ENCODE data around the gene LHFPL3. TPM values are rescaled to one million over a fixed set of nuclear protein-coding genes. Genes with fewer than 3 reads are reported as not detected.

The LHFPL3 gene
- total RNA-seq, 6 experiments from 2014 or later = not detected

DNA sequence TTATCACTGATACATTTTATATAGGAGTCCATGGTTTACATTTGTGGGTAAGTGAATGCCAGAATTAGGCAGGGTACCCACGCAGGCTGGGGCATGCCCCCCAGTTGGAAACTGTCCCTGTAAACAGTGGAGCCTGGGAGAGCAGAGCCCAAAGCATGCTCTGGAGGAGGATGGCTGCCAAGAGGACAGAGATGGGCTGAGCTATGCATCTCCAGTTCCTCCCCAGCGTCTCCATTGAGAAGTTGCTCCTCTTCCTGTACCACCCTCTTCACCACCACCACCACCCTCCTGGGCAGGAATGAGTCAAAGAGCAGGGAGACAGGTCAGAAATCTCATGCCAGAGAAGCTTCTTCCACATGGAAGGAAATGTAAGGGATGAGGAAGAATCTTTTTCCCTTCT is 617.9 kb downstream of the LHFPL3 start:
- H3K4me3 ChIP-seq = no peak overlapping the region
- no peak overlapping the region for H3K27ac ChIP-seq
- H3K4me1 ChIP-seq = peaks cover 0 to 4% (median 0%) of the 10 kb centered on the region in 4 donors
- DNase-seq (no peak), ATAC-seq (no peak)
- H3K9me3 ChIP-seq = no peaks in the 10 kb centered on the region
- TF ChIP-seq, protein P1, sequence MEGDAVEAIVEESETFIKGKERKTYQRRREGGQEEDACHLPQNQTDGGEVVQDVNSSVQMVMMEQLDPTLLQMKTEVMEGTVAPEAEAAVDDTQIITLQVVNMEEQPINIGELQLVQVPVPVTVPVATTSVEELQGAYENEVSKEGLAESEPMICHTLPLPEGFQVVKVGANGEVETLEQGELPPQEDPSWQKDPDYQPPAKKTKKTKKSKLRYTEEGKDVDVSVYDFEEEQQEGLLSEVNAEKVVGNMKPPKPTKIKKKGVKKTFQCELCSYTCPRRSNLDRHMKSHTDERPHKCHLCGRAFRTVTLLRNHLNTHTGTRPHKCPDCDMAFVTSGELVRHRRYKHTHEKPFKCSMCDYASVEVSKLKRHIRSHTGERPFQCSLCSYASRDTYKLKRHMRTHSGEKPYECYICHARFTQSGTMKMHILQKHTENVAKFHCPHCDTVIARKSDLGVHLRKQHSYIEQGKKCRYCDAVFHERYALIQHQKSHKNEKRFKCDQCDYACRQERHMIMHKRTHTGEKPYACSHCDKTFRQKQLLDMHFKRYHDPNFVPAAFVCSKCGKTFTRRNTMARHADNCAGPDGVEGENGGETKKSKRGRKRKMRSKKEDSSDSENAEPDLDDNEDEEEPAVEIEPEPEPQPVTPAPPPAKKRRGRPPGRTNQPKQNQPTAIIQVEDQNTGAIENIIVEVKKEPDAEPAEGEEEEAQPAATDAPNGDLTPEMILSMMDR (IDR thresholded peaks at IDR 0.05) = no peak
- no peak for TF ChIP-seq POLR2A (IDR thresholded peaks at IDR 0.05)
- intact Hi-C loops (cut with DNase I) = no loop called here
- no peaks in the 10 kb centered on the region for H3K27me3 ChIP-seq
- 45% methylated on average over 2 of the region's 2 CpGs for WGBS (ENCODE audit: insufficient coverage, low coverage, low lambda C conversion rate, missing lambda C conversion rate)
- no peaks in the 10 kb centered on the region for H3K36me3 ChIP-seq

DNA sequence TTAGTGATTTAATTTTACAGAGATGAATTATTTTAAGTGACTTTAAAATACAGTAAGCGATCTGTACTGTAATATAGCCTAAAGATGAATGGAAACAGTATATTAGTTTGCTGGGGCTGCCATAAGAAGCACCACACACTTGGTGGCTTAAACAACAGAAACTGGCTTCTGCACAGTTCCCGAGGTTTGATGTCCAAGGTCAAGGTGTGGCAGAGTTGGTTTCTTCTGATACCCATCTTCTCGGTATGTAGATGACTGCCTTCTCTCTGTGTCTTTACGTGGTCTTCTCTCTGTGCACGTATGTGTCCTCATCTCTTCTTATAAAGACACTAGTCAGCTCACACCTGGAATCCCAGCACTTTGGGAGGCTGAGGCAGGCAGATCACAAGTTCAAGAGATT is 621.6 kb downstream of the LHFPL3 start:
- no peak for TF ChIP-seq POLR2A (IDR thresholded peaks at IDR 0.05)
- TF ChIP-seq, protein P1 (IDR thresholded peaks at IDR 0.05) = no peak
- WGBS (ENCODE audit: insufficient coverage, low coverage, low lambda C conversion rate, missing lambda C conversion rate) = 89% methylated on average over 5 of the region's 5 CpGs
- H3K27me3 ChIP-seq = no peaks in the 10 kb centered on the region
- intact Hi-C loops (cut with DNase I) = no loop called here
- H3K9me3 ChIP-seq = no peaks in the 10 kb centered on the region
- H3K36me3 ChIP-seq = no peaks in the 10 kb centered on the region
- H3K4me3 ChIP-seq = no peak overlapping the region
- no peak for ATAC-seq
- no peak overlapping the region for H3K27ac ChIP-seq
- DNase-seq = no peak
- peaks cover 0 to 4% (median 0%) of the 10 kb centered on the region in 4 donors for H3K4me1 ChIP-seq

DNA sequence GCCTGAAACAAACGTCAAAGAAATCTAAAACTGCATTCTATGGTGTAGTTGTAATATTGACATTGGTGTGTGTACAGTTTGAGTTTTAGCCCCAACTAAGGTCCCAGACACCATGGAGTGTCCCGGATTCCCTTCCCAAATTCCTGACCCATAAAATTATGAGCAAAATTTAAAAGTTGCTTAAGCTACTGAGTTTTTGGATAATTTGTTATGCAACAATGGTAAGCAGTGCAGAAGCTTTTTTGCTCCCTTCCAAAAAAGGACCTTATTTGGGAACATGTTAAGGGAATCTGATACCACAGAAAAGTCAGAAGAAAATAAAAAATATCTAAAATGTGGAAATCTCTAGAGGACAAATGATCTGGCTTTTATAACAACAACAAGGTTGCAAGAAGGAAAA is 622.4 kb downstream of the LHFPL3 start:
- 42% methylated on average over 2 of the region's 2 CpGs for WGBS (ENCODE audit: insufficient coverage, low coverage, low lambda C conversion rate, missing lambda C conversion rate)
- no peak overlapping the region for H3K27ac ChIP-seq
- no peaks in the 10 kb centered on the region for H3K36me3 ChIP-seq
- intact Hi-C loops (cut with DNase I) = no loop called here
- H3K4me3 ChIP-seq = no peak overlapping the region
- H3K27me3 ChIP-seq = no peaks in the 10 kb centered on the region
- H3K9me3 ChIP-seq = no peaks in the 10 kb centered on the region
- no peak for TF ChIP-seq POLR2A (IDR thresholded peaks at IDR 0.05)
- TF ChIP-seq, protein P1 (IDR thresholded peaks at IDR 0.05) = no peak
- peaks cover 0 to under 1% (median 0%) of the 10 kb centered on the region in 4 donors for H3K4me1 ChIP-seq
- no peak for ATAC-seq
- DNase-seq = no peak

DNA sequence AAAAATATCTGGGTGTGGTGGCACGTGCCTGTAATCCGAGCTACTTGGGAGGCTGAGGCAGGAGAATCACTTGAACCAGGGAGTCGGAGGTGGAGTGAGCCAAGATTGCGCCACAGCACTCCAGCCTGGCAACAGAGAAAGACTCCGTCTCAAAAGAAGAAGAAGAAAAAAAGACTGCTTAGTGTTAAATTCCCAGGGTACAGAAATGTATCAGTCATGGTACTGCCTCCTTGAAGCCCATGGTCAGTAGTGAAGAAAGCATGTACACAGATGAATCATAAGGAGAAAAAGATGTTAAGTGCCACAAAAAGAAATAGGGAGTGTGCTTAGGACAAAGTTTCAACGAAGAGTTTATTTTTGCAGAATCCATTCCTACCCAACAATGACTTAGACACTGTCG is 623.1 kb downstream of the LHFPL3 start:
- WGBS (ENCODE audit: insufficient coverage, low coverage, low lambda C conversion rate, missing lambda C conversion rate) = 80% methylated on average over 7 of the region's 7 CpGs
- Histone ChIP-seq H3K27ac (no peak overlapping the region), H3K4me1 (no peaks in the 10 kb centered on the region), H3K4me3 (no peak overlapping the region), H3K9me3 (no peaks in the 10 kb centered on the region), H3K27me3 (no peaks in the 10 kb centered on the region), H3K36me3 (no peaks in the 10 kb centered on the region)
- no peak for DNase-seq
- intact Hi-C loops (cut with DNase I) = no loop called here
- TF ChIP-seq, protein P1 (IDR thresholded peaks at IDR 0.05) = no peak
- TF ChIP-seq POLR2A (IDR thresholded peaks at IDR 0.05) = no peak
- no peak for ATAC-seq

DNA sequence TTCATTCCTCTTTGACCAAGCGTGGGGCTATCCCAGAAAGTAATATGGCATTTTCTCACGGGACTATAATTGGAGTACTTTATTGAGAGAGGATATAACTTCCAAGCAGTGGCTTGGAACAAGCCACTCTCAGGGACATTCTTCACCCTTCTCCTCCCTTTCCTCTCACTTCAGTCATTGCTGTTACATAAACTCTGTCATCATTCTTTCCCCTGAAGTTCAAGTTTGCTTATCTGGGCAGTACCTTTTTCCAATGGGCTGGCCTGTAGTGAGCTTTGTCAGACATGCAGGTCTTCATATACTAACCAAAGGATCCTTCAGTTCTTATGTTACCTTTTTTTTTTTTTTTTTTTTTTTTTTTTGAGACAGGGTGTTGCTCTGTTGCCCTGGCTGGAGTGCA is 626.9 kb downstream of the LHFPL3 start:
- Histone ChIP-seq H3K27me3 (no peaks in the 10 kb centered on the region), H3K36me3 (no peaks in the 10 kb centered on the region), H3K27ac (no peak overlapping the region), H3K9me3 (no peaks in the 10 kb centered on the region), H3K4me3 (no peak overlapping the region), H3K4me1 (no peaks in the 10 kb centered on the region)
- no peak for ATAC-seq
- no peak for DNase-seq
- intact Hi-C loops (cut with DNase I) = no loop called here
- no peak for TF ChIP-seq POLR2A (IDR thresholded peaks at IDR 0.05)
- TF ChIP-seq, protein P1 (IDR thresholded peaks at IDR 0.05) = no peak
- 97% methylated on average over 2 of the region's 2 CpGs for WGBS (ENCODE audit: insufficient coverage, low coverage, low lambda C conversion rate, missing lambda C conversion rate)

All from right lobe of liver (tissue), 6 donors.